GM23338 (cell line): Measurements from ENCODE around the gene CD302. TPM values are rescaled to one million over a fixed set of nuclear protein-coding genes. Genes with fewer than 3 reads are reported as not detected.

ENCODE experiments used
- ATAC-seq: fragments of 200-7000 bp; cut with Tn5 transposase; 3 replicates; pipeline ENCODE4 v1.9.1; 2020
- DNase-seq: peaks from one replicate; pipeline ENCODE4 v3.0.0-alpha.2; 2015; ENCODE audit warnings: low spot score
- H2AFZ ChIP-seq: fragments of 200-600 bp; sonication (generic); 2 replicates; pipeline ENCODE4 v1.8.0; 2016; ENCODE audit warnings: antibody characterized with exemption, mild to moderate bottlenecking, moderate library complexity
- H3F3A ChIP-seq: fragments of 200-600 bp; sonication (generic); replicated peaks from 2 replicates; pipeline ENCODE4 v1.8.0; 2017; ENCODE audit warnings: antibody characterized with exemption, mixed run types, low read depth
- H3K27ac ChIP-seq: fragments of 200-600 bp; sonication (generic); 2 replicates; pipeline ENCODE4 v1.6.1; 2016; ENCODE audit warnings: low read depth
- H3K27me3 ChIP-seq: fragments of 200-600 bp; sonication (generic); 2 replicates; pipeline ENCODE4 v1.8.0; 2016; ENCODE audit warnings: mild to moderate bottlenecking, mixed run types, moderate library complexity; ENCODE audit not compliant: insufficient read depth
- H3K36me3 ChIP-seq: fragments of 200-600 bp; sonication (generic); 2 replicates; pipeline ENCODE4 v1.8.0; 2016; ENCODE audit warnings: mild to moderate bottlenecking; ENCODE audit not compliant: insufficient read depth
- H3K4me1 ChIP-seq: fragments of 200-600 bp; sonication (generic); 2 replicates; pipeline ENCODE4 v1.8.0; 2016; ENCODE audit warnings: mild to moderate bottlenecking, moderate library complexity; ENCODE audit not compliant: insufficient read depth
- H3K4me2 ChIP-seq: fragments of 200-600 bp; sonication (generic); 2 replicates; pipeline ENCODE4 v1.7.1; 2017; ENCODE audit warnings: mixed run types
- H3K4me3 ChIP-seq: fragments of 200-600 bp; sonication (generic); 2 replicates; pipeline ENCODE4 v1.6.1; 2016; ENCODE audit warnings: mixed run types
- H3K79me2 ChIP-seq: fragments of 200-600 bp; sonication (generic); replicated peaks from 2 replicates; pipeline ENCODE4 v1.8.0; 2017; ENCODE audit warnings: mild to moderate bottlenecking; ENCODE audit not compliant: insufficient read depth
- H3K9me2 ChIP-seq: fragments of 200-600 bp; sonication (generic); 2 replicates; pipeline ENCODE4 v1.8.0; 2017; ENCODE audit not compliant: insufficient read depth
- H4K20me1 ChIP-seq: fragments of 200-600 bp; sonication (generic); replicated peaks from 2 replicates; pipeline ENCODE4 v1.8.0; 2017; ENCODE audit warnings: mild to moderate bottlenecking; ENCODE audit not compliant: insufficient read depth
- H3K27ac Mint-ChIP-seq: 2 replicates; pipeline ENCODE4 v1.8.0; 2020; ENCODE audit warnings: inconsistent platforms, mild to moderate bottlenecking, moderate library complexity, mixed read lengths
- H3K27me3 Mint-ChIP-seq: 3 replicates; pipeline ENCODE4 v1.8.0; 2022; ENCODE audit warnings: low read depth, mild to moderate bottlenecking, moderate library complexity, mixed read lengths, inconsistent platforms; ENCODE audit not compliant: insufficient read depth, poor library complexity
- H3K36me3 Mint-ChIP-seq: 3 replicates; pipeline ENCODE4 v1.8.0; 2021; ENCODE audit warnings: low read depth, mild to moderate bottlenecking, inconsistent platforms, moderate library complexity, mixed read lengths
- H3K4me1 Mint-ChIP-seq: 3 replicates; pipeline ENCODE4 v1.8.0; 2020; ENCODE audit warnings: mild to moderate bottlenecking, inconsistent platforms, mixed read lengths
- H3K4me3 Mint-ChIP-seq: 3 replicates; pipeline ENCODE4 v1.8.0; 2021; ENCODE audit warnings: moderate library complexity, mild to moderate bottlenecking, inconsistent platforms, mixed read lengths
- H3K9me3 Mint-ChIP-seq: 3 replicates; pipeline ENCODE4 v1.8.0; 2020; ENCODE audit warnings: moderate library complexity, mild to moderate bottlenecking, inconsistent platforms, mixed read lengths
- CREB1 ChIP-seq: fragments of 250-450 bp; sonication (Bioruptor Pico); IDR thresholded peaks from 2 replicates; pipeline ENCODE4 v1.5.0; 2020; ENCODE audit warnings: low read depth, mild to moderate bottlenecking, moderate library complexity
- EZH2 ChIP-seq: fragments of 200-600 bp; sonication (generic); IDR thresholded peaks from one replicate; pipeline ENCODE4 v1.8.0; 2017; ENCODE audit warnings: antibody characterized with exemption, mild to moderate bottlenecking, low read depth; ENCODE audit not compliant: unreplicated experiment
- JUNB ChIP-seq: IDR thresholded peaks from one replicate; pipeline ENCODE4 v1.6.1; 2016; ENCODE audit warnings: antibody characterized with exemption; ENCODE audit not compliant: unreplicated experiment
- POLR2AphosphoS5 ChIP-seq: IDR thresholded peaks from 2 replicates; pipeline ENCODE4 v1.6.1; 2016; ENCODE audit warnings: antibody characterized with exemption, low read depth
- STAT1 ChIP-seq: IDR thresholded peaks from one replicate; pipeline ENCODE4 v1.6.1; 2016; ENCODE audit warnings: antibody characterized with exemption; ENCODE audit not compliant: unreplicated experiment
- ZNF114 ChIP-seq: fragments of 250-450 bp; sonication (Bioruptor Pico); IDR thresholded peaks from 2 replicates; pipeline ENCODE4 v1.5.0; 2020; ENCODE audit warnings: mild to moderate bottlenecking, moderate library complexity
- ZNF331 ChIP-seq: fragments of 250-450 bp; sonication (Bioruptor Pico); IDR thresholded peaks from 2 replicates; pipeline ENCODE4 v1.5.0; 2020; ENCODE audit warnings: low read depth, mild to moderate bottlenecking, moderate library complexity
- polyA plus RNA-seq: library from polyadenylated mRNA; unstranded; fragments of >200 nt; fragmentation: Nextera tagmentation; extraction: Ambion mirVana; gene quantifications from 2 replicates; pipeline ENCODE4 v1.2.1, GENCODE V29; 2016
- total RNA-seq: library from RNA; depleted of rRNA; stranded (reverse); fragments of >200 nt; shearing (Covaris generic); gene quantifications from 2 replicates; pipeline ENCODE4 v1.2.3, GENCODE V29; 2014
- TF ChIP-seq, protein P1 (sequence below): fragments of 250-450 bp; sonication (Bioruptor Pico); IDR thresholded peaks from 2 replicates; pipeline ENCODE4 v1.5.0; 2020; ENCODE audit warnings: mild to moderate bottlenecking, moderate library complexity
- TF ChIP-seq, protein P2 (sequence below): IDR thresholded peaks from 2 replicates; pipeline ENCODE4 v1.6.1; 2016; ENCODE audit warnings: antibody characterized with exemption
- TF ChIP-seq, protein P3 (sequence below), 2 experiments: fragments of 200-600 bp in 1 of 2; sonication (generic) in 1 of 2; conservative IDR thresholded peaks; 2 replicates each; pipeline versions ENCODE4 v1.5.1 to v1.6.1; 2016 to 2017; ENCODE audit warnings: antibody characterized with exemption in 2 of 2, low read depth in 2 of 2, mild to moderate bottlenecking in 2 of 2, moderate library complexity in 1 of 2

The CD302 gene
- total and polyA plus RNA-seq, 2 experiments from 2014 or later, result 1.6 to 1.9 TPM

DNA sequence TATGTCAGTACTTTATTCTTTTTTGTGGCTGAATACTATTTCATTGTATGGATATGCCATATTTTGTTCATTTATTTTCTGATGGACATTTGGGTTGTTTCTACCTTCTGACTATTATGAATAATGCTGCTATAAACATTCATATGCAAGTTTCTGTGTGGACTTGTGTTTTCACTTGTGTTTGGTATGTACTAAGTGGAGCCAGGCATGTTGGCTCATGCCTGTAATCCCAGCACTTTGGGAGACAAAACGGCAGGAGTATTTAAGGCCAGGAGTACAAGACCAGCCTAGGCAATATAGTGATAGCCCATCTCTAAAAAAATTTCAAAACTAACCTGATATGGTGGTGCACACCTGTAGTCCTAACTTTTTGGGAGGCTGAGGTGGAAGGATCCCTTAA lies 62.4 kb downstream of the CD302 start:
- no peak for DNase-seq
- H3K79me2 ChIP-seq, result peaks cover 99% of the 10 kb centered on the region
- Mint-ChIP-seq H3K9me3 (no peaks in the 10 kb centered on the region), H3K36me3 (peaks cover 72% of the 10 kb centered on the region), H3K27me3 (peaks cover 3% of the 10 kb centered on the region), H3K4me3 (no peak overlapping the region), H3K27ac (peak overlapping the region; percentile 86), H3K4me1 (no peaks in the 10 kb centered on the region)
- H3F3A ChIP-seq, result no peaks in the 10 kb centered on the region
- H3K36me3 ChIP-seq, result peaks cover 30% of the 10 kb centered on the region; the same call in 1 of the 2 replicates
- no peaks in the 10 kb centered on the region for H3K27me3 ChIP-seq
- no peaks in the 10 kb centered on the region for H3K9me2 ChIP-seq
- H2AFZ ChIP-seq, result no peak overlapping the region
- H3K4me2 ChIP-seq, result no peak overlapping the region
- H3K4me3 ChIP-seq, result no peak overlapping the region
- H3K27ac ChIP-seq, result peak overlapping the region; percentile 14; the same call in 1 of the 2 replicates
- H4K20me1 ChIP-seq, result peaks cover 39% of the 10 kb centered on the region
- H3K4me1 ChIP-seq, result no peaks in the 10 kb centered on the region
- no peak for TF ChIP-seq POLR2AphosphoS5
- ATAC-seq, result no peak

DNA sequence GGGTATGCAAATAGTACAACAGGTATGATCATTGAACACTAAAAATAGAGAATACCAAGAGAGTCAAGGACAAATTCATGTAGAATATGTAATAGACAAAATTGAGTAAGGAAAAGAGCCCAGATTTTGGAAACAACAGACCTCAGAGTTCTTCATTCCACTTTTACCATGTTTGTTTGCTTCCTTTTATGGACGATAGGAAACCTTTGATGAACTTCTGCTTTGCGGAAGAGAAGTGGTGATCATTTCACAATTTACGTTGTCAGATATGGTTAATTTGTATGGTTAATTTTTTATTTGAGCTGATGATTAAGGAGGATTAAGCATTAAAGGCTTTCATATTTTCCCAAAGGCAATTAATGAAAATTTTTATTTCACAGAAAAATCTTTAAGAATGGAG lies 69.4 kb downstream of the CD302 start:
- H3K4me2 ChIP-seq, result no peak overlapping the region
- H3K4me3 Mint-ChIP-seq, result no peak overlapping the region
- no peak overlapping the region for H3K27ac ChIP-seq
- DNase-seq (no peak), ATAC-seq (no peak)
- H3K27ac Mint-ChIP-seq, result no peak overlapping the region
- TF ChIP-seq STAT1, result no peak
- TF ChIP-seq CREB1 (CRISPR knock-in tag), result no peak
- TF ChIP-seq EZH2, result no peak
- TF ChIP-seq, protein P1, sequence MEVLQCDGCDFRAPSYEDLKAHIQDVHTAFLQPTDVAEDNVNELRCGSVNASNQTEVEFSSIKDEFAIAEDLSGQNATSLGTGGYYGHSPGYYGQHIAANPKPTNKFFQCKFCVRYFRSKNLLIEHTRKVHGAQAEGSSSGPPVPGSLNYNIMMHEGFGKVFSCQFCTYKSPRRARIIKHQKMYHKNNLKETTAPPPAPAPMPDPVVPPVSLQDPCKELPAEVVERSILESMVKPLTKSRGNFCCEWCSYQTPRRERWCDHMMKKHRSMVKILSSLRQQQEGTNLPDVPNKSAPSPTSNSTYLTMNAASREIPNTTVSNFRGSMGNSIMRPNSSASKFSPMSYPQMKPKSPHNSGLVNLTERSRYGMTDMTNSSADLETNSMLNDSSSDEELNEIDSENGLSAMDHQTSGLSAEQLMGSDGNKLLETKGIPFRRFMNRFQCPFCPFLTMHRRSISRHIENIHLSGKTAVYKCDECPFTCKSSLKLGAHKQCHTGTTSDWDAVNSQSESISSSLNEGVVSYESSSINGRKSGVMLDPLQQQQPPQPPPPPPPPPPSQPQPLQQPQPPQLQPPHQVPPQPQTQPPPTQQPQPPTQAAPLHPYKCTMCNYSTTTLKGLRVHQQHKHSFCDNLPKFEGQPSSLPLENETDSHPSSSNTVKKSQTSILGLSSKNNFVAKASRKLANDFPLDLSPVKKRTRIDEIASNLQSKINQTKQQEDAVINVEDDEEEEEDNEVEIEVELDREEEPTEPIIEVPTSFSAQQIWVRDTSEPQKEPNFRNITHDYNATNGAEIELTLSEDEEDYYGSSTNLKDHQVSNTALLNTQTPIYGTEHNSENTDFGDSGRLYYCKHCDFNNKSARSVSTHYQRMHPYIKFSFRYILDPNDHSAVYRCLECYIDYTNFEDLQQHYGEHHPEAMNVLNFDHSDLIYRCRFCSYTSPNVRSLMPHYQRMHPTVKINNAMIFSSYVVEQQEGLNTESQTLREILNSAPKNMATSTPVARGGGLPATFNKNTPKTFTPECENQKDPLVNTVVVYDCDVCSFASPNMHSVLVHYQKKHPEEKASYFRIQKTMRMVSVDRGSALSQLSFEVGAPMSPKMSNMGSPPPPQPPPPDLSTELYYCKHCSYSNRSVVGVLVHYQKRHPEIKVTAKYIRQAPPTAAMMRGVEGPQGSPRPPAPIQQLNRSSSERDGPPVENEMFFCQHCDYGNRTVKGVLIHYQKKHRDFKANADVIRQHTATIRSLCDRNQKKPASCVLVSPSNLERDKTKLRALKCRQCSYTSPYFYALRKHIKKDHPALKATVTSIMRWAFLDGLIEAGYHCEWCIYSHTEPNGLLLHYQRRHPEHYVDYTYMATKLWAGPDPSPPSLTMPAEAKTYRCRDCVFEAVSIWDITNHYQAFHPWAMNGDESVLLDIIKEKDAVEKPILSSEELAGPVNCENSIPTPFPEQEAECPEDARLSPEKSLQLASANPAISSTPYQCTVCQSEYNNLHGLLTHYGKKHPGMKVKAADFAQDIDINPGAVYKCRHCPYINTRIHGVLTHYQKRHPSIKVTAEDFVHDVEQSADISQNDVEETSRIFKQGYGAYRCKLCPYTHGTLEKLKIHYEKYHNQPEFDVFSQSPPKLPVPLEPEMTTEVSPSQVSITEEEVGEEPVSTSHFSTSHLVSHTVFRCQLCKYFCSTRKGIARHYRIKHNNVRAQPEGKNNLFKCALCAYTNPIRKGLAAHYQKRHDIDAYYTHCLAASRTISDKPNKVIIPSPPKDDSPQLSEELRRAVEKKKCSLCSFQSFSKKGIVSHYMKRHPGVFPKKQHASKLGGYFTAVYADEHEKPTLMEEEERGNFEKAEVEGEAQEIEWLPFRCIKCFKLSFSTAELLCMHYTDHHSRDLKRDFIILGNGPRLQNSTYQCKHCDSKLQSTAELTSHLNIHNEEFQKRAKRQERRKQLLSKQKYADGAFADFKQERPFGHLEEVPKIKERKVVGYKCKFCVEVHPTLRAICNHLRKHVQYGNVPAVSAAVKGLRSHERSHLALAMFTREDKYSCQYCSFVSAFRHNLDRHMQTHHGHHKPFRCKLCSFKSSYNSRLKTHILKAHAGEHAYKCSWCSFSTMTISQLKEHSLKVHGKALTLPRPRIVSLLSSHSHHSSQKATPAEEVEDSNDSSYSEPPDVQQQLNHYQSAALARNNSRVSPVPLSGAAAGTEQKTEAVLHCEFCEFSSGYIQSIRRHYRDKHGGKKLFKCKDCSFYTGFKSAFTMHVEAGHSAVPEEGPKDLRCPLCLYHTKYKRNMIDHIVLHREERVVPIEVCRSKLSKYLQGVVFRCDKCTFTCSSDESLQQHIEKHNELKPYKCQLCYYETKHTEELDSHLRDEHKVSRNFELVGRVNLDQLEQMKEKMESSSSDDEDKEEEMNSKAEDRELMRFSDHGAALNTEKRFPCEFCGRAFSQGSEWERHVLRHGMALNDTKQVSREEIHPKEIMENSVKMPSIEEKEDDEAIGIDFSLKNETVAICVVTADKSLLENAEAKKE (CRISPR knock-in tag), result no peak
- no peak for TF ChIP-seq ZNF114 (CRISPR knock-in tag)
- TF ChIP-seq JUNB, result no peak
- TF ChIP-seq, protein P2, sequence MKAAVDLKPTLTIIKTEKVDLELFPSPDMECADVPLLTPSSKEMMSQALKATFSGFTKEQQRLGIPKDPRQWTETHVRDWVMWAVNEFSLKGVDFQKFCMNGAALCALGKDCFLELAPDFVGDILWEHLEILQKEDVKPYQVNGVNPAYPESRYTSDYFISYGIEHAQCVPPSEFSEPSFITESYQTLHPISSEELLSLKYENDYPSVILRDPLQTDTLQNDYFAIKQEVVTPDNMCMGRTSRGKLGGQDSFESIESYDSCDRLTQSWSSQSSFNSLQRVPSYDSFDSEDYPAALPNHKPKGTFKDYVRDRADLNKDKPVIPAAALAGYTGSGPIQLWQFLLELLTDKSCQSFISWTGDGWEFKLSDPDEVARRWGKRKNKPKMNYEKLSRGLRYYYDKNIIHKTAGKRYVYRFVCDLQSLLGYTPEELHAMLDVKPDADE, result no peak
- no peak for TF ChIP-seq POLR2AphosphoS5
- no peak for TF ChIP-seq ZNF331
- TF ChIP-seq, protein P3, sequence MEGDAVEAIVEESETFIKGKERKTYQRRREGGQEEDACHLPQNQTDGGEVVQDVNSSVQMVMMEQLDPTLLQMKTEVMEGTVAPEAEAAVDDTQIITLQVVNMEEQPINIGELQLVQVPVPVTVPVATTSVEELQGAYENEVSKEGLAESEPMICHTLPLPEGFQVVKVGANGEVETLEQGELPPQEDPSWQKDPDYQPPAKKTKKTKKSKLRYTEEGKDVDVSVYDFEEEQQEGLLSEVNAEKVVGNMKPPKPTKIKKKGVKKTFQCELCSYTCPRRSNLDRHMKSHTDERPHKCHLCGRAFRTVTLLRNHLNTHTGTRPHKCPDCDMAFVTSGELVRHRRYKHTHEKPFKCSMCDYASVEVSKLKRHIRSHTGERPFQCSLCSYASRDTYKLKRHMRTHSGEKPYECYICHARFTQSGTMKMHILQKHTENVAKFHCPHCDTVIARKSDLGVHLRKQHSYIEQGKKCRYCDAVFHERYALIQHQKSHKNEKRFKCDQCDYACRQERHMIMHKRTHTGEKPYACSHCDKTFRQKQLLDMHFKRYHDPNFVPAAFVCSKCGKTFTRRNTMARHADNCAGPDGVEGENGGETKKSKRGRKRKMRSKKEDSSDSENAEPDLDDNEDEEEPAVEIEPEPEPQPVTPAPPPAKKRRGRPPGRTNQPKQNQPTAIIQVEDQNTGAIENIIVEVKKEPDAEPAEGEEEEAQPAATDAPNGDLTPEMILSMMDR (conservative IDR thresholded peaks at IDR 0.05; ENCODE audit: low read depth in 2 of 2), result no peak
- H3K4me3 ChIP-seq, result no peak overlapping the region
- H3K79me2 ChIP-seq, result peaks cover 100% of the 10 kb centered on the region
- H3K27me3 ChIP-seq, result no peaks in the 10 kb centered on the region
- peaks cover 20% of the 10 kb centered on the region; the same call in 1 of the 2 replicates for H3K36me3 ChIP-seq
- H3K4me1 Mint-ChIP-seq, result peaks cover 9% of the 10 kb centered on the region; the same call in 2 of the 3 replicates
- H3F3A ChIP-seq, result no peaks in the 10 kb centered on the region
- H2AFZ ChIP-seq, result no peak overlapping the region
- H3K4me1 ChIP-seq, result no peaks in the 10 kb centered on the region
- H4K20me1 ChIP-seq, result peaks cover 59% of the 10 kb centered on the region
- no peaks in the 10 kb centered on the region for H3K9me2 ChIP-seq
- peaks cover 85% of the 10 kb centered on the region for H3K36me3 Mint-ChIP-seq
- H3K9me3 Mint-ChIP-seq, result peaks cover 11% of the 10 kb centered on the region; the same call in 2 of the 3 replicates
- H3K27me3 Mint-ChIP-seq, result peaks cover 3% of the 10 kb centered on the region
